IPS-18c (cell line): ENCODE data around the gene KRT9.
"Not testable (repeated sequence)": the region's sequence is repeated elsewhere in the genome, so short reads cannot be mapped to it uniquely, and the experiment has no call there.

Experiments used
- H3K4me3 ChIP-seq: 2 replicates; pipeline ENCODE4 v1.7.0; 2013; ENCODE audit warnings: low read depth, mild to moderate bottlenecking, low read length, moderate library complexity; ENCODE audit not compliant: insufficient read depth
- H3K9me3 ChIP-seq: one replicate; pipeline ENCODE4 v1.6.1; 2013; ENCODE audit warnings: mild to moderate bottlenecking, low read length, moderate library complexity; ENCODE audit not compliant: control insufficient read depth, insufficient read depth

KRT9 gene

DNA sequence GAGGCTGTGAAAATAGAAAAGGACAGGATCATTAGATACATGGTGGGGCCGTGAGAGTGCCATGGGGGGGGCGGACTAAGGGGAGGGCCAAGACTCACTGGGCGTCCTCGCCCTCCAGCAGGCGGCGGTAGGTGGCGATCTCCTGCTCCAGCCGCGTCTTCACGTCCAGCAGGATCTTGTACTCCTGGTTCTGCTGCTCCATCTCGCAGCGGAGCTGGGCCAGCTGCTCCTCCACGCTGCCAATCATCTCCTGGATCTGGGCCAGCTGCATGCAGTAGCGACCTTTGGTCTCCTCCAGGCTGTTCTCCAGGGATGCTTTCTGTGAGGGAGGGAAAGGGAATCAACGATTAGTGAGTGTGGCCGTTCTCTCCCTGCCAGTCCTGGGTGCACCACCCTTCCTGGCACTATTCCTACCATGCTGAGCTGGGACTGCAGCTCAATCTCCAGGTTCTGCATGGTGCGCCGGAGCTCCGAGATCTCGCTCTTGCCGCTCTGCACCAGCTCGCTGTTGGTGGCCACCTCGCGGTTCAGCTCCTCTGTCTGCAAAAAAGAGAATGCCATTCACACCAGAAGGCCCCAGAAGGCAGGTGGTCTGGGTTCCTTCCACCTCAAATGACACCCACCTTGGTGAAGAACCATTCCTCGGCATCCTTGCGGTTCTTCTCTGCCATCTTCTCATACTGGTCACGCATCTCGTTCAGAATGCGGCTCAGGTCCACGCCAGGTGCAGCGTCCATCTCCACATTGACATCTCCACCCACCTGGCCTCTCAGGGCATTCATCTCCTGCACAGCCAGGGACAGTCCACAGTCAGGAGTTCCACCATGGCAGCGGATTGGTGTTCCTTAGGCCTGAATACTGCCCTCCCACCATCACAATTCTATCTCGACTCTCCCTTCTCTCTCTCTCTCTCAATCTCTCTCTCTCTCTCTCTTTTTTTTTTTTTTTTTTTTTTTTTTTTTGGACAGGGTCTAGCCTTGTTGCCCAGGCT lies 11.6 kb upstream of the KRT9 start:
- H3K4me3 ChIP-seq, result no peak overlapping the region
- H3K9me3 ChIP-seq, result peaks cover 2% of the 10 kb centered on the region

GRCh38 chr17:41582061-41582968 lies 10.5 kb upstream of the KRT9 start:
- not testable (repeated sequence) for H3K4me3 ChIP-seq, H3K9me3 ChIP-seq

- Histone ChIP-seq H3K9me3 (no peaks in the 10 kb centered on the region), H3K4me3 (no peak overlapping the region)
These were observed 9.7 kb upstream of the KRT9 start for GRCh38 chr17:41581366-41582060.

- no peak overlapping the region for H3K4me3 ChIP-seq
- no peaks in the 10 kb centered on the region for H3K9me3 ChIP-seq
These were observed 9.0 kb upstream of the KRT9 start for GRCh38 chr17:41580687-41581365.

GRCh38 chr17:41580244-41580575 lies 8.4 kb upstream of the KRT9 start:
- no peaks in the 10 kb centered on the region for H3K9me3 ChIP-seq
- no peak overlapping the region for H3K4me3 ChIP-seq

DNA sequence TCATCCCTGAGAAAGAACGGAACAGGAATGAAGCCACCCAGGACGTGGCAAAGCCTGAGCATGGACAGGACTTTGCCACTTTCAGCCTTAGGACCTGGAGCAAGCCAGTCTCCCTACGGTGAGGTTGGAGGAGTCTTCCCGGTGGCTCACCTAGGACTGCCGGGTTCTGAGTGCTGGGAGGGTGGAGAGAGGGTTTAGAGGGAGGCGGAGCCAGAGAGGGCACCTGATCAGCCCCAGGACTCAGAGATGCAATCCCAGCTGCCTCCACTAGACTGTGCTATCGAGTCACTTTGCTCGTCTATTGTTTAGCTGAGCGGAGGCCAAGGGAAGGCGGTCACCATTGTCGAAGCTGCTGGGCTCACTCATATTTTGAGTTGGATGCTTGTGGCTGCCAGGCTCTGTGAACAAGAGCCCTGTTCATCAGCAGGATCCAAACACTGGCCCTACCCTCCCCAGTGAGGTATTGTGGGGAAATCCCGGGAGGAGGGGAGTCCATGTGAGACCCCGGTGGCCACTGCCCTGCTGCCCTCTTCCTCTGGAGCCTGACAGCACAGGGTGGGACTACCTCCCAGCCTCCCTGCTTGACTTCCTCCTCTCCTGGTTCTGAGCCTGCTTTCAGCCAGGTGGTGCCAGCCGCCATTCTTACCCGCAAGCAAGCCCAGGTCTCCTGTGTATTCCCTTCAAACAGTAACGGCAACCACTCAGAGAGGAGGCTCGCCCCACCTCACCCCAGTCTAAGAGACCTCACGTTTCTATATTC lies 7.8 kb upstream of the KRT9 start:
- no peak overlapping the region for H3K4me3 ChIP-seq

DNA sequence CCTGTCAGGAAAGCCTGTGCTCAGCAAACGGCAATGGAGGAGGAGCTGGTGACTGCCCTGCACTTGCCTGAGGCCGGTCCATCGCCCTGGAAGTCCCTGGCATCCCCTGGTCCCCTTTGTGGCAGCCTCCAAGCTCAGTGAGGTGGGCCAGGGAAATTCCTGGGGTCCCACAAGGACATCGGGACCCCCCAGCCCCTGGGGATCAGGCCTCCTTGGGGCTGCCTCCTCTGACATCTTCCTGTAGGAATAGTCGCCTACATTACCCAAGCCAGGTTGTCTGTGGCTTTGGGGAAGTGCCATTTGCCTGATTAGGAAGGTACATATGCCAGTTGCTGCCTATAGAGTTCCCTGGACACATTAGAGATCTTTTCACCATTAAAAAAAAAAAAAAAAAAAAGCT lies 7.1 kb upstream of the KRT9 start:
- Histone ChIP-seq H3K9me3 (no peaks in the 10 kb centered on the region), H3K4me3 (no peak overlapping the region)

More for the DNA sequence above, 7.8 kb upstream of the KRT9 start:
- H3K9me3 ChIP-seq, result no peaks in the 10 kb centered on the region

DNA sequence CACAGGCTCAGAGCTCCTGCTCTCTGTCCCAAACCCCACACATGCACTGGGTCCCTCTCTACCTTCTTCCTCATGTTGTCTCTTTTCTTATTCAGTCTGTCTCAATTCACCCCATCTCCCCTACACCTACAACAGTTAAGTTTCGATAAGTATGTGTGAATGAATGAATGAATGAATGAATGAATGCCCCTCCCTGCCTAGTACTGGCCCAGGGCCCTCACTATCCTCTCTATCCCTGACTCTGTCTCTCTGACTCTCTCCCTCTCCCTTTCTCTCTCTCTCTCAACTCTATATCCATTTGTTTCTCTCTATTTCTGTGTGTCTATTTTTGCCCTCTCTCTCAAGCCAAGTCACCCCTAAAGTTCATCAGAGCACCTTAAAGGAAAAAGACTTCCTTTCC lies 6.7 kb upstream of the KRT9 start:
- no peak overlapping the region for H3K4me3 ChIP-seq
- no peaks in the 10 kb centered on the region for H3K9me3 ChIP-seq

DNA sequence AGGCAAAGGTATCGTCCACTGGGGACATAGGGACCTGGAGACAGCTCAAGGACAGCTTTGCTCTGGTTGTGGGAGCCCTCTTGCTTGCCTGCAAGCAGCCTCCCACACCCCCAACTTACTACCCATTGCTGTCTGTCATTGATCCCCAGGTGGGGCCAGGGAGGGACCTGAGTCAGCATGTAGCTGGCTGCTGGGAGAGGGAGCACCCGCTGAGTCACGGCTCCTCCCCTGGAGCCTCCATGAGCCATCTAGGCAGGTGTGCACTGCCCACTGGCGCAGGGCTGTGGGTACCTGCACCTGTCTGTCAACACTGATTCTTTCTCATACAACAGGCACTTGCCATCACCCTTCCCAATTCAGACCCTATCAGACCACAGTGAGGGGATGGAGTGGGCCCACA lies 4.9 kb upstream of the KRT9 start:
- not testable (repeated sequence) for H3K4me3 ChIP-seq, H3K9me3 ChIP-seq

- H3K9me3 ChIP-seq, result no peaks in the 10 kb centered on the region
- H3K4me3 ChIP-seq, result no peak overlapping the region
These were observed 3.5 kb upstream of the KRT9 start for GRCh38 chr17:41575336-41575735.

DNA sequence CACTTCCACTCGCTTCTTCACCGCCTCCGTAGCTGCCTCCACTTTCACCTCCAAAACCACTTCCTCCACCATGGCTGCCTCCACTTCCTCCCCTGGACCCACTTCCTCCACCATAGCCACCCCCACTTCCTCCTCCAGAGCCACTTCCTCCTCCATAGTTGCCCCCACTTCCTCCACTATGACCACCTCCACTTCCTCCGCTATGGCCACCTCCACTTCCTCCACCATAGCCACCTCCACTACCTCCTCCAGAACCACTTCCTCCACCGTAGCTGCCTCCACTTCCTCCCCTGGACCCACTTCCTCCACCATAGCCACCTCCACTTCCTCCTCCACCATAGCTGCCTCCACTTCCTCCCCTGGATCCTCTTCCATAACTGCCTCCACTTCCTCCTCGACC lies 4.5 kb downstream of the KRT9 start:
- no peaks in the 10 kb centered on the region for H3K9me3 ChIP-seq
- no peak overlapping the region for H3K4me3 ChIP-seq

- H3K4me3 ChIP-seq, result no peak overlapping the region
These were observed 6.5 kb downstream of the KRT9 start for GRCh38 chr17:41565338-41565737.

DNA sequence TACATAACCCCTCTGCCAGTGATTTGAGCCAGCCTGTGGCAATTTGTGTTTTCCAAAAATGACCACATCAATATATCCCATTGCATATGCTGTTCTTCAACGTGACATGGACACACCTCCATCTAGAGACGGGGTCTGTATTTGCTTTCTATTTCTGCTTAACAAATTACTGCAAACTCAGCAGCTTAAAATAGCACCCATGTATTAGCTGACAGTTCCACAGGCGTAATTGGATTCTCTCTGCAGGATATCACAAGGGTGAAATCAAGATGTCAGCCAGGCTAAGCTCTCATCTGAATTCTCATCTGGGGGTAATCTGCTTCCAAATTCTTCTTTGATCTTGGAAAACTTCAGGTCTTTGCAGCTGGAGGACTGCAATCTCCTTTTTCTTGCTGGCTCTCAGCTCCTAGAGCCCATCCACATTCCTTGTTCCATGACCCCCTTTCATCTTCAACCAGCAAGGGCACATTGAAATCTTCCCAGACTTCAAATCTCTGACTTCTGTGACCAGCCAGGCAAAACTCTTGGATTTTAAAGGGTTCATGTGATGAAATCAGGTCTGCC lies 8.2 kb downstream of the KRT9 start:
- Histone ChIP-seq H3K9me3 (no peaks in the 10 kb centered on the region), H3K4me3 (no peak overlapping the region)

More at GRCh38 chr17:41565338-41565737, 6.5 kb downstream of the KRT9 start:
- H3K9me3 ChIP-seq, result no peaks in the 10 kb centered on the region

DNA sequence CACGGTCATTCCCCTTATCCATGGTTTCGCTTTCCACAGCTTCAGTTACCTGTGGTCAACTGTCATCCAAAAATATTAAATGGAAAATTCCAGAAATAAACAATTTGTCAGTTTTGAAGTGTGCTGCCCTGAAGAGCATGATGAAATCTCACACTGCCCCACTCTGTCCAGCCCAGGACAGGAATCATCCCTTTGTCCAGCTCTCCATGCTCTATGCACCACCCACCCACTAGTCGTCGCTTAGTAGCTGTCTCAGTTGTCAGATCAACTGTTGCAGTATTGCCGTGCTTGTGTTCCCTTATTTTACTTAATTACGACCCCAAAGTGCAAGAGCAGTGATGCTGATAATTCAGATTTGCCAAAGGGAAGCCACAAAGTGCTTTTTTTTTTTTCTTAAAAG lies 10.3 kb downstream of the KRT9 start:
- no peaks in the 10 kb centered on the region for H3K9me3 ChIP-seq

GRCh38 chr17:41559548-41559947 lies 12.3 kb downstream of the KRT9 start:
- H3K9me3 ChIP-seq, result no peaks in the 10 kb centered on the region
- H3K4me3 ChIP-seq, result no peak overlapping the region

More for the DNA sequence above, 10.3 kb downstream of the KRT9 start:
- no peak overlapping the region for H3K4me3 ChIP-seq

DNA sequence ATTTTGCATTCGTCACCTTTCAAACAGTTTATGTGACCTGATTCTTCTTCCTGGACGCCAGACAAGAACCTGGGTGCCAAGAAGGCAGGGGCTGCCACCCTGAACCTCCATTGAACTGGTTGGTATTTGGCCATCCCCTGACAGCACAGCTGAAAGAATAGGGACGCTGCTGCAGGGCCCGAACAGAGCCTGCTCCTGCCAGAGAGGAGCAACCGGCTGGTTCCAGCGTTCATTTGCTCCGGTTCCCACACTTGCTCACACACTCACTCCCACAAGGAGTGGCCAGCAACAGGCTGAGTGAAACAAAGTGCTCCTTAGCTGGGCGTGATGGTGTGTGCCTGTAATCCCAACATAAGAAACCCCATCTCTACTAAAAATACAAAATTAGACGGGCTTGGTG lies 14.9 kb downstream of the KRT9 start:
- Histone ChIP-seq H3K9me3 (no peaks in the 10 kb centered on the region), H3K4me3 (no peak overlapping the region)
